Neural progenitor cell (in vitro differentiated cells): ENCODE data around the gene TMEM117. TPM values are rescaled to one million over a fixed set of nuclear protein-coding genes. Genes with fewer than 3 reads are reported as not detected.

Experiments used
- DNase-seq: peaks from one replicate; pipeline ENCODE4 v3.0.0-alpha.2; 2016; ENCODE audit warnings: low spot score
- H2AFZ ChIP-seq: fragments of 200-600 bp; sonication (generic); replicated peaks from 2 replicates; pipeline ENCODE4 v1.6.1; 2016; ENCODE audit warnings: antibody characterized with exemption
- H3F3A ChIP-seq: fragments of 200-600 bp; sonication (generic); 2 replicates; pipeline ENCODE4 v1.6.1; 2016; ENCODE audit warnings: antibody characterized with exemption, low read depth
- H3K27ac ChIP-seq: fragments of 200-600 bp; sonication (generic); 2 replicates; pipeline ENCODE4 v1.5.1; 2016; ENCODE audit warnings: mild to moderate bottlenecking
- H3K27me3 ChIP-seq: fragments of 200-600 bp; sonication (generic); 2 replicates; pipeline ENCODE4 v1.6.1; 2016; ENCODE audit warnings: mild to moderate bottlenecking, moderate library complexity
- H3K36me3 ChIP-seq: fragments of 200-600 bp; sonication (generic); 2 replicates; pipeline ENCODE4 v1.5.1; 2016
- H3K4me1 ChIP-seq: fragments of 200-600 bp; sonication (generic); 2 replicates; pipeline ENCODE4 v1.6.1; 2016; ENCODE audit warnings: mixed run types
- H3K4me2 ChIP-seq: fragments of 200-600 bp; sonication (generic); 2 replicates; pipeline ENCODE4 v1.6.1; 2016
- H3K4me3 ChIP-seq: fragments of 200-600 bp; sonication (generic); 2 replicates; pipeline ENCODE4 v1.5.1; 2016
- H3K79me2 ChIP-seq: fragments of 200-600 bp; sonication (generic); 2 replicates; pipeline ENCODE4 v1.6.1; 2016; ENCODE audit warnings: low read depth
- H3K9ac ChIP-seq: fragments of 200-600 bp; sonication (generic); 2 replicates; pipeline ENCODE4 v1.6.1; 2016
- H3K9me3 ChIP-seq: fragments of 200-600 bp; sonication (generic); 2 replicates; pipeline ENCODE4 v1.5.1; 2016; ENCODE audit warnings: low read depth
- H4K20me1 ChIP-seq: fragments of 200-600 bp; sonication (generic); 2 replicates; pipeline ENCODE4 v1.6.1; 2016; ENCODE audit warnings: low read depth
- H3K27ac Mint-ChIP-seq: 3 replicates; pipeline ENCODE4 v1.8.0; 2021; ENCODE audit warnings: mixed read lengths
- H3K27me3 Mint-ChIP-seq: 2 replicates; pipeline ENCODE4 v1.8.0; 2022; ENCODE audit warnings: low read depth, mild to moderate bottlenecking, inconsistent platforms, moderate library complexity, mixed read lengths; ENCODE audit not compliant: insufficient read depth
- H3K36me3 Mint-ChIP-seq: 3 replicates; pipeline ENCODE4 v1.8.0; 2021; ENCODE audit warnings: mixed read lengths
- H3K4me1 Mint-ChIP-seq: 3 replicates; pipeline ENCODE4 v1.8.0; 2021; ENCODE audit warnings: mixed read lengths
- H3K4me3 Mint-ChIP-seq: 3 replicates; pipeline ENCODE4 v1.8.0; 2021; ENCODE audit warnings: mild to moderate bottlenecking, moderate library complexity, mixed read lengths
- H3K9me3 Mint-ChIP-seq: 3 replicates; pipeline ENCODE4 v1.8.0; 2020; ENCODE audit warnings: mixed read lengths
- EZH2 ChIP-seq: fragments of 200-600 bp; sonication (generic); IDR thresholded peaks from 2 replicates; pipeline ENCODE4 v1.6.1; 2017; ENCODE audit warnings: antibody characterized with exemption, mild to moderate bottlenecking, moderate library complexity
- EZH2phosphoT487 ChIP-seq: fragments of 200-600 bp; sonication (generic); IDR thresholded peaks from 2 replicates; pipeline ENCODE4 v1.6.1; 2017; ENCODE audit warnings: antibody characterized with exemption
- total RNA-seq: library from RNA; depleted of rRNA; stranded (reverse); fragments of >200 nt; gene quantifications from 2 replicates; pipeline ENCODE4 v1.2.3, GENCODE V29; 2015; ENCODE audit warnings: low replicate concordance
- TF ChIP-seq, protein P1 (sequence below): fragments of 200-600 bp; sonication (generic); IDR thresholded peaks from 2 replicates; pipeline ENCODE4 v1.5.1; 2017; ENCODE audit warnings: antibody characterized with exemption, mild to moderate bottlenecking

TMEM117 gene
- total RNA-seq, 1 donor from 2014 or later, result 1.6 TPM

GRCh38 chr12:44077294-44077693 lies 241.4 kb downstream of the TMEM117 start:
- no peak overlapping the region for H2AFZ ChIP-seq
- Mint-ChIP-seq H3K4me3 (no peak overlapping the region), H3K9me3 (no peaks in the 10 kb centered on the region), H3K4me1 (peaks cover 1% of the 10 kb centered on the region), H3K36me3 (no peaks in the 10 kb centered on the region), H3K27me3 (no peaks in the 10 kb centered on the region), H3K27ac (no peak overlapping the region)
- H3F3A ChIP-seq, result no peaks in the 10 kb centered on the region
- no peaks in the 10 kb centered on the region for H4K20me1 ChIP-seq
- H3K27me3 ChIP-seq, result no peaks in the 10 kb centered on the region
- no peaks in the 10 kb centered on the region for H3K9me3 ChIP-seq
- no peaks in the 10 kb centered on the region for H3K79me2 ChIP-seq
- no peak overlapping the region for H3K9ac ChIP-seq
- H3K4me1 ChIP-seq, result no peaks in the 10 kb centered on the region
- DNase-seq, result no peak
- no peak overlapping the region for H3K4me2 ChIP-seq
- no peak overlapping the region for H3K4me3 ChIP-seq
- TF ChIP-seq EZH2, result no peak
- TF ChIP-seq, protein P1, sequence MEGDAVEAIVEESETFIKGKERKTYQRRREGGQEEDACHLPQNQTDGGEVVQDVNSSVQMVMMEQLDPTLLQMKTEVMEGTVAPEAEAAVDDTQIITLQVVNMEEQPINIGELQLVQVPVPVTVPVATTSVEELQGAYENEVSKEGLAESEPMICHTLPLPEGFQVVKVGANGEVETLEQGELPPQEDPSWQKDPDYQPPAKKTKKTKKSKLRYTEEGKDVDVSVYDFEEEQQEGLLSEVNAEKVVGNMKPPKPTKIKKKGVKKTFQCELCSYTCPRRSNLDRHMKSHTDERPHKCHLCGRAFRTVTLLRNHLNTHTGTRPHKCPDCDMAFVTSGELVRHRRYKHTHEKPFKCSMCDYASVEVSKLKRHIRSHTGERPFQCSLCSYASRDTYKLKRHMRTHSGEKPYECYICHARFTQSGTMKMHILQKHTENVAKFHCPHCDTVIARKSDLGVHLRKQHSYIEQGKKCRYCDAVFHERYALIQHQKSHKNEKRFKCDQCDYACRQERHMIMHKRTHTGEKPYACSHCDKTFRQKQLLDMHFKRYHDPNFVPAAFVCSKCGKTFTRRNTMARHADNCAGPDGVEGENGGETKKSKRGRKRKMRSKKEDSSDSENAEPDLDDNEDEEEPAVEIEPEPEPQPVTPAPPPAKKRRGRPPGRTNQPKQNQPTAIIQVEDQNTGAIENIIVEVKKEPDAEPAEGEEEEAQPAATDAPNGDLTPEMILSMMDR, result no peak
- no peak overlapping the region for H3K27ac ChIP-seq
- H3K36me3 ChIP-seq, result no peaks in the 10 kb centered on the region

- no peaks in the 10 kb centered on the region for H3K27me3 ChIP-seq
- TF ChIP-seq, protein P1, result no peak
- H3K36me3 ChIP-seq, result no peaks in the 10 kb centered on the region
- DNase-seq, result no peak
- no peaks in the 10 kb centered on the region for H4K20me1 ChIP-seq
- Mint-ChIP-seq H3K27me3 (no peaks in the 10 kb centered on the region), H3K27ac (no peak overlapping the region), H3K36me3 (no peaks in the 10 kb centered on the region), H3K4me1 (no peaks in the 10 kb centered on the region), H3K9me3 (no peaks in the 10 kb centered on the region), H3K4me3 (no peak overlapping the region)
- no peak overlapping the region for H3K4me3 ChIP-seq
- H3K9me3 ChIP-seq, result no peaks in the 10 kb centered on the region
- no peaks in the 10 kb centered on the region for H3F3A ChIP-seq
- H3K4me2 ChIP-seq, result no peak overlapping the region
- no peak overlapping the region for H2AFZ ChIP-seq
- no peak overlapping the region for H3K9ac ChIP-seq
- no peaks in the 10 kb centered on the region for H3K4me1 ChIP-seq
- H3K79me2 ChIP-seq, result no peaks in the 10 kb centered on the region
- no peak overlapping the region for H3K27ac ChIP-seq
Measured at GRCh38 chr12:44078273-44078672, 242.4 kb downstream of the TMEM117 start.

- Mint-ChIP-seq H3K4me1 (no peaks in the 10 kb centered on the region), H3K27ac (no peak overlapping the region), H3K4me3 (no peak overlapping the region), H3K9me3 (peaks cover 2% of the 10 kb centered on the region), H3K27me3 (no peaks in the 10 kb centered on the region), H3K36me3 (no peaks in the 10 kb centered on the region)
- Histone ChIP-seq H3K36me3 (no peaks in the 10 kb centered on the region), H3K27me3 (no peaks in the 10 kb centered on the region), H2AFZ (peak overlapping the region; percentile 33), H3K79me2 (no peaks in the 10 kb centered on the region), H4K20me1 (no peaks in the 10 kb centered on the region), H3K9ac (no peak overlapping the region), H3K27ac (no peak overlapping the region), H3F3A (no peaks in the 10 kb centered on the region), H3K4me1 (no peaks in the 10 kb centered on the region), H3K4me3 (no peak overlapping the region), H3K4me2 (no peak overlapping the region), H3K9me3 (no peaks in the 10 kb centered on the region)
- TF ChIP-seq, protein P1, result no peak
- no peak for TF ChIP-seq EZH2
- TF ChIP-seq EZH2phosphoT487, result no peak
- no peak for DNase-seq
Measured at GRCh38 chr12:44088647-44089046, 252.8 kb downstream of the TMEM117 start.
